NCI-H2227 (cell line): ENCODE measurements around the gene CYB5R2.

ENCODE experiments used
- DNase-seq: peaks from one replicate; lab custom pipeline; 2025; ENCODE audit not compliant: unreplicated experiment; lab: John Stamatoyannopoulos, UW

Gene CYB5R2

DNA sequence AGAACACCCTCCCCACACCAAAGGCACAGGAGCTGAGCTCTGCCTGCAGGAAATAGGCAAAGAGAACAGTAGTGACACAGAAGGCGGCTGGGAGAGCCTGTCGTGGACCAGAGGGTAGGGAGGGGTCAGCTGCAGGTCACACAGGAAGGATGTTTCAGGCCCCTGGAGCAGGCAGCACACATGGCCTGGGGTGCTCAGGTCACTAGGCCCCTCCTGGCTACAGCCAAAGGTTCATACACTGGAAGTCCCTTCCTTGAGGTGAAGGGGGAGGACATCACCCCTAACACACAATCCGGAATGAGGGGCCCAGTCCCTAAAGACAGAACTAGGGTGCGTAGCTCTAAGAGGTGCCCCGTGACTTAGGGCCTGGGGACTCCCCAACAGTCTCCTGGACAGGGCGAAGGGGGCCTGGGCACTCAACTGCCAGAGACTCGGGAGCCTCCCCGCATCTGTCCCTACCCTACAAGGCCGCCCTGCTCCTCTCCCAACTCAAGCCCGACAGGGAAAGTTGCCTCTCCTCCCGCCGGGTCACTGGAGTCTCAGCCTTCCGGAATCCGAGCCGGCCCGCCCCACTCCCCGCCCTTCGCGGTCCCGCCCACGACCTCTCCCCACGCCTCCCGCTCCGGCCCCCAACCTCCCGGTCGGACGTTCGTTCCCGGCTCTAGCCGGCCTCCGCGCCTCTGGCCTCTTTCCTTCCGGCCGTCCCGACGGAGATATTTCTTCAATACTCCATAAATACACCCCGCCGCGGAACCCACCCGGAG, at the start of gene CYB5R2:
TSS of gene CYB5R2 (minus strand) at position 541 of the 764 bp plus-strand sequence. CDS start 675 bp downstream, outside the sequence.
- no peak for DNase-seq

DNA sequence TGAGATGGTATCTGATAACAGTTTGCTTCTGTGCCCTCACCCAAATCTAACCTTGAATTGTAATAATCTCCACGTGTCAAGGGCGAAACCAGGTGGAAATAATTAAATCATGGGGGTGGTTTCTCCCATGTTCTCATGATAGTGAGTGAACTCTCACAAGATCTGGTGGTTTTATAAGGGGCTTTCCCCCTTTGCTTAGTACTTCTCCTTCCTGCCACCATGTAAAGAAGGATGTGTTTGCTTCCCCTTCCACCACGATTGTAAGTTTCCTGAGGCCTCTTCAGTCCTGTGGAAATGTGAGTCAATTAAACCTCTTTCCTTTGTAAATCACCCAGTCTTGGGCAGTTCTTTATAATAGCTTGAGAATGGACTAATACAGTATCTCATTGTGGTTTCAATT, 41.5 kb upstream of the CYB5R2 start:
- DNase-seq: no peak

DNA sequence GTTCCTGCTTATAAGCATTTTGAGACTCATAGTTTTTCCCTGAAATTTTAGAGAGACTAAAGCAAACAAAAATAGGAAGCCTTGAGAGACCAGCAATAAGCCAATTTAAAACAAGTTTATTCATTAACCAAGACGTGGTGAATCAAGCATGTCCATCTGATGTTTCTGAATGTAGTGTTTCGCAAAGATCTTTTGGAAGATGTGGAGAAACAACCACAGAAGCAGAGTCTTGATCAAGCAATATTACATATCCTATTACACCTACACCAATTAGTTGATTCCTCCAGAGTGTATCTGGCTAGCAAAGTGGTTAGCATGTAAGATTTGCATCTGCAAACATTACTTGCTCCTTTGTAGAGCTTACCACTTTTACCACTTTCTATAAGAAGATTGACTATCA, 33.1 kb upstream of the CYB5R2 start, which contains the start of gene OVCH2:
TSS of gene OVCH2 (minus strand) at position 101 of the 400 bp plus-strand sequence. CDS start at position 18, 83 bp downstream.
- no peak for DNase-seq

DNA sequence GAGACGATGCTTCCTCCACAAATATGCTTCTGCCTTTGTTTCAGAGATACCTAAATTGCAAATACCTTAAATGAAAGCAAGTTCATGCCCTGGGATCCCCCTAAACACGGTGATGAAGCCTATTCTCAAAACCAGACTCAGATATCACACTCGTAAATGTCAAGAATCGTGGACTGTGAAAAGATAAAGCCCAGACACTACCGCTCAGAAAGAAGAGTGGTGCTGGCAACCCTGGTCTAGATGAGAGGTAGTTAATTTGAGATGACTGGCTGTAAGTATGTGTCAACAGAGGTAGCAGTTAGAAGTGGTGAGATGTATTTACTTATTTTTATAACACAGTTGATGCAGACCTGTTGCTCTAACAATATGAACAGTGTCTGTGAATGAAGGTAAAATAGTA, 30.4 kb upstream of the CYB5R2 start:
- no peak for DNase-seq

DNA sequence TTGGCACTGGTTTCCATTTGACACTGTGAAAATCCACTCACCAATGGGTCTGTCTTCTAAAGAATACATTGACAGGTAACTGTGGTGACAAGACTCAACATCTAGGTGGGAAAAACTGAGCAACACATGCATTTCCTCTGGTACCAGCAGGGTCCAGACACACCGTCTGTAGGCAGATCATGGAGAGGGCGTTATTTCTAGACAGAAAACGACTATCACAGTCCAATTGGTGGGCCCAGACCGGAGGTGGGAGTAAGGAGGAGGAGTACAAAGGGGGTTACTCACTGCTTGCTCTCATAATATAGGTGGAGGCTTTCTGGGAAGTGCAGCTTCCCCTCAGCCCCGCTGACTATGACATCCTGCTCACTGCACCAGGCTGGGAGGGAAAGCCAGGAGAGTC, 23.1 kb upstream of the CYB5R2 start:
- DNase-seq: no peak

DNA sequence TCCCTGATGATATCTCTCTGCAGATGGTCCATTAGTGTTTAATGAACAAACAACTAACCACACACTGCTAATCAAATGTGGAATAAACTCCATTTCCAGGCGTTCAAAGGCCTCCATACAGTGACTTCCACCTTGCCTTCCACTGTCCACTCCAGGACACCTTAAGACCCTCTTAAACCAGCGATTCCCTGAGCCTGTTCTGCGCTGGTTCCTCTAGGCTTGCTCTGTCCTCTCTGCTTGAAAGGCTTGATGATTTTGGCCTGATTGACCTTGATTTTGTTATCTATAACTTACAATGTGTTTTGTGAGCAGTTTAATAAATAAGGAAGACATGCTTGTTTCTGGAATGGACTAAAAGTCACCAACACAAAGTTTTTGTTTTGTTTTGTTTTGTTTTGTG, 20.9 kb upstream of the CYB5R2 start:
- DNase-seq: no peak

DNA sequence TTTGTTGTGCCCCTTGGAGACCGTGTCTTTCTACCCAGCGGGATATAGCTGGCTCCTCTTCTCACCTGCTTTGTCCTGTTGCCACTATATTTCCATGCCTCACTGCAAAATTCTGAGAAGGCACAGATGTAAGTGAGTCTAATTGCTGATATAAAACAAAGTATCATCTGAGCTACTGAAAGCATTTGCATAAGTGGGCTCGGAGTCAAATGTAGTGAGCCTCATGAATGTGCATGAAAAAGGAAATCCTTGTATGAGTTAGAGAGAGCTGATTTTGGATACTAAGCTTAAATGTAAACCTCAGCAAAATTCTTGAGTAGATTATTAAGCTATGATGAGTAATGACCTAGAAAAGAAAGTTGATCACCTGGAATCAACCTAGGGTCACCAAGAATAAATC, 19.1 kb upstream of the CYB5R2 start:
- no peak for DNase-seq

DNA sequence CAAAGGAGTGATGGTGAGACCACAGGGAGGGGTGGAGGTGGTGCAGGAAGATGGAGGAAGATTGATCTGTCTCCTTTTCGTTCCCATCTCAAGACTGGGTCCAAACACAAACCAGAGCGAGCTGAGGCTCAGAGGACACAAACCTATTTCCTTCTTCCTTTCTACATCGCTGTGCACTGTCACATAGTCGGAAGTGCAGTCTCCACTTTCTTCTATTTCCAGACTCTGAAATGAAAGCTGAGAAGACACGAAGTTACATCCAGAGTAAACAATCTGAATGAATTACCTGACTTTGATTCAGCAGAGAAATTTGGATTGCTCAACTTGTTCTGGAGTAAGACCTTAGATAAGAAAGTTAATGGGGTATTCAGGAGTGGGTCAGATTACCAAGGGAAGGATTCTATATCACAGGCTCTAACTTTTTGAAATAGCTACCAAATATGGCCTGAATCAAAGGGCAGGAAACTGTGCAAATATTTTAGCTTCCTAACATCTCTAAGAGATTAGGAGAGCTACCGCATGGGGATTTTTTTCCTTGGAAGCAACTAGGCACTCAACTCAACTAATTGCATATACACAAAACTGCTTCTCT, 18.6 kb upstream of the CYB5R2 start:
- DNase-seq: no peak

DNA sequence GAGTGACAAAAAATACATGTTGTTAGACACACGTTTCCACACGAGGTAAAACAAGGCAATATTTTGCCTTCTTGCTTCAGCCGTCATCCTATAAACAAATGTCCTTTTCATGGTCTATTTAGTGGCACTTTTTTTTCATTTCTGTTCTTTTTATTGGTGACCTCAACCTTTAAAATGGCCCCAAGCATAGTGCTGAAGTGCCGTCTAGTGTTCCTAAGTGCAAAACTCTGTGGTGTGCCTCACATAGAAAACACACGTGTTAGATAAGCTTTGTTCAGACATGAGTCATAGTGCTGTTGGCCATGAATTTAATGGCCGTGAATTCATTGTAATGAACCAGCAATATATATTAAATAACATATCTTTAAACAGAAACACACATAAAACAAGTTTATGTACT, 17.3 kb upstream of the CYB5R2 start:
- DNase-seq: no peak

DNA sequence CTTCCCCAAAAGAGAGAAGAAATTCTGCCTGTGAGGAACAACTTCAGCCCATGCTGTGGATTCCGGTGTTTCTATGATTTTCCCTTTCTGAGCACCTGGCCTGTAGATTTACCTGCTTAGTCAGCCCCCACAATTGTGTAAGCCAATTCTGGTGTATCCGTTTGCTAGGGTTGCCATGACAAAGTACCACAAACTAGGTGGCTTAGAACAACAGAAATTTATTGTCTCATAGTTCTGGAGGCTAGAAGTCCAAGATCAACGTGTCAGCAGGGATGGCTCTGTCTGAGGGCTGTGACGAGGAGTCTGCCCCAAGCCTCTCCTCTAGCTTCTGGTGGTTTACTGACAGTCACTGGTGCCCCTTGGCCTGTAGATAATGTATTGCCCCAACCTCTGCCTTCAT, 15.9 kb upstream of the CYB5R2 start:
- DNase-seq: no peak

DNA sequence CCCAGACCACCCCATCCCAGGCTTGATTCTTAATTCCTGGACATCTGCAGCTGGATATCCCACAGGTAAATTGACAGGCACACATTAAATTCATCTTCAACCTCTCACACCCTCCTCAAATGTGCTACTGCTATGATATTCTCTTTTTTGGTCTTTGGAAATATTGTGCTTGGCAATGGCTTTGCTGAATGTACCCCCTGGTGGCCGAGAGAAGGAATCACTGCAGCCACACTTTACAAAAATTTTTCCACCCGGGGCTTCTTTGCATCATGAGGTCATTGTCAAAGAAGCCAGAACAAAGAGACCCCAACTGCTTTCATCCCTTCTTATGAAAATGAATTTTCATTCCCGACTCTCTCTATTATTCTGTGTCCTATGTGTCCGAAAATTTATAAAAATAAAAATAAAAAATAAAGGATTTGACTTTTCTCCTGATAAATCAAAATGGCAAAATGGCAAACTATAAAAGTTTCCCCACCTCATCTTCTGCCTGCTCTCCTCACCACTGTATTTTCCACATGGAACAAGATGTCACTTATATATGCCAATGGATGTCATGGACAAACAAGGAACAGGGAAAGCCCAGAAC, 15.0 kb upstream of the CYB5R2 start:
- DNase-seq: peak; percentile 18

DNA sequence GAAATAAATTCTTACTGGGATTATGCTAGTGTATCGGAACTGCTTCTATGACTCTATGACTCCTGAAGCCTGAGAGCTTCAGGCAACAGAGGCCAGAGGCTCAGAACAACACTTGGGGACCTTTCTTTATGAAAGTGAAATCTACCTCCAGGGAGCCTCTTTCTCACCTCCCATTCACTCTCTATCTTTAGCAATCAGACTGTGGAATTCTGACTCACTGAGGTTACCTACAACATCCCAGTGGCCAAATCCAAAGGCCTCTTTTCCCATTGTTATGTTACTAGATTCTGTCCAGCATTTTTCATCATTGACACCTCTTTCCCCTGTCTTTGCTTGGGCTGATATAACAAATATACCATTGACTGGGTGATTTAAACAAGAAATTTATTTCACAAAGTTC, 14.1 kb upstream of the CYB5R2 start:
- no peak for DNase-seq

DNA sequence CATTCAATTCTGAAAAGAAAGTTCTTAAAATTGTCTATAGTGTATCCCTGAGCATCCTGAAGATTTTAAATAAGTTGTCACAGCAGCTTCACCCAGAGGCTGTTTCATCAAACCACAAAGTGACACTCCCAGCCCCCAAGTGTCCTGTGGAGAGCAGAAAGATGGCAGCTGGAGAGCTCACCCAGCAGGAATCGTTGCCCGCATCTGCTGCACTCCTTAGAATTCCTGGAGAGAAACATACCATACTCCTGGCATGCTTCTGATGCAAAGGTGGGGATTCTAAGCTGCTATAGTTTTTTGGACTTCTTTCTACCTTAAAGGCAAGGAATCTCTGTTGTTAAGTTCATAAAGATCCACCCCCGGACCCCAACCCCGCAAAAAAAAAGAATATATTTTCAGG, 13.5 kb upstream of the CYB5R2 start:
- DNase-seq: no peak

DNA sequence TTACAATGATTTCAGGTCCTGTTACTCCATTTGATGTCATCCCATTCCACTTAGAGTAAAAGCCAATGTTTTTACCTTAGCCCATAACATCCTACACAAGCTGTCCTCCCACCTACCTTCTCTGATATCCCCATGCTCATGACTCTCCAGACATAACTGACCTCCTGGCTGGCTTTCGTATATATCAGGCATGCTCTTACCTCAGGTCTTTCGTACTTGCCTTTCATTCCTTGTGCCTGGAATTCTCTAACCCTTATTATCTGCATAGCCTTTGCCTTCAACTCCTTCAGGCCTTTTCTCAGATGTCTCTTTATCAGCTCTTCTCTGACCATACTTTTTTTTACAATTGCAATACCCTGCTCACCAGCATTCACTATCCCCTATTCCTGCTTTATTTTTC, 10.3 kb upstream of the CYB5R2 start:
- no peak for DNase-seq

DNA sequence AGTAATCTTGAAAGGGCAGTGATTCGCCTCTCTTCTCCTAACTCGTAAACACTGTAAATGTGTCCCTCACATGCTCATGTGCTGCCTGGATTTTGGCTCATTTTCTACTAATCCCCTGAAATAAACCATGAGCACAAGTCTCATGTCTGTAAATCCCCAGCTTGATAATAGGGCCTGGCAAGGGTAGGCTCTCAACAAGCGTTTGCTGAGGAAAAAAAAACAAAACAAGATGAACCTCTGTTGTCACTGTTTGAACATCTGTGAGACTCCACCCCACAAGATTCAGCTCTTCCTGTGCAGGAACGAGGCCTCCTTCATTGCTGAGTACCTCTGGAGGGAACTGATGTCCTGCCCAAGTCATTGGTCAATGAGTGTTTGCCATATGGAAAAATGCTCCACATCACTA, 4.5 kb upstream of the CYB5R2 start:
- no peak for DNase-seq

DNA sequence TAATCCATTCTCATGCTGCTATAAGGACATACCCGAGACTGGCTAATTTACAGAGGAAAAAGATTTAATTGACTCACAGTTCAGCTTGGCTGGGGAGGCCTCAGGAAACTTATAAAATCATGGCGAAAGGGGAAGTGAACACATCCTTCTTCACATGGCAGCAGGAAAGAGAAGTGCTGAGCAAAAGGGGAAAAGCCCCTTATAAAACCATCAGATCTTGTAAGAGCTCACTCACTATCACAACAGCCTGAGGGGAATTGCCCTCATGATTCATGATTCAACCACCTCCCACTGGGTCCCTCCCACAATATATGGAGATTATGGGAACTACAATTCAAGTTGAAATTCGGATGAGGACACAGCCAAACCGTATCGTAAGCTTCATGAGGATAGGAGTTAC, 3.8 kb upstream of the CYB5R2 start:
- DNase-seq: no peak

DNA sequence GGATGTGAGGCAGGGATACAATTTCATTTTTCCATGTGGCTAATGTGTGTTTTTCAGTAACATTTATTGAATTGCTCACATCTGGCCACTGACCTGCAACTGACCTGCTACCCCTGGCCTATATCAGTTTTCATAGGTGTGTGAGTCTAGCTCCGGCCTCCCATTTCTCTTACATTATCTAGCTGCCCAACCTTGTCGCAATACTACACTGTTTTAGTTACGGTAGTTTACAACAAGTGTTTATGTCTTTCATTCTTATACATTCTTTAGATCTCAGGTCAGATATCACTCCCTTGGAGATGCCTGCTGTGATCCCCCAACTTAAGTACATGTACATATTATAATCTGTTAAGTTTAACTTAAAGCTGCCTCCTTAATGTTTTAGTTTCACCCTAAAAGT, 2.3 kb upstream of the CYB5R2 start:
- DNase-seq: no peak

DNA sequence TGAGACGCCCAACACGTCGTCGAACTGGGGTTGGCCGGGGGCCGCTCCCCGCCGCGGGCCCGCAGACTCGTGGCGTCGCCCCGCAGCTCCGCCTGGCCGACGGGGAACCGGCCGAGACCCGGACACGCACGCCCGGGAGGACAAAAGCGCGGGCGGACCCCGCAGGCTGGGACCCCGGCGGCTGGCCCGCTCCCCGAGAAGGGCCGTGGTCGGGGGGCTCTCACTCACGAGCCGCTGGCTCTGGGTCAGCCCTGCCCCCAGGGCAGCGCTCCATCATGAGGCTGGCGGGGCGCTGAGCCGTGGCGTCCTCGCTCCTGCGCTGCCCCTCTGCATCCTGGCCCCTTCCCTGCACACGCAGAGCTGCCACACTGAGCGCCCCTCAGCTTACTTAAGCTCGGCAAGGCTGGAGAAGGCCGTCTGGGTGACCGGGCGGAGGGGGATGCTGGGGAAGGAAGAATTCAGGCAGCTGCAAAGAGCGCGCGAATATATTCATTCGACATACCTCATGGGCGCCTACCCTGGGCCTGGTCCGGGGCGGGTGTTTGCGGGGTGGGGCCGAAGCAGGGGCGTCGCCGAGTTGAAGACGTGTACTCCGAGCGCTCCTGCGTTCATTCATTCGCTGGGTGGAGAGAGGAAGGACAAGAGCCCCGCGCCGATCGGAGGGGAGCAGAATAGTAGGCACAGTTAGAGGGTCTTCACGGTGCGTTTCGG, 579 bp upstream of the CYB5R2 start:
- DNase-seq: peak; percentile 29

DNA sequence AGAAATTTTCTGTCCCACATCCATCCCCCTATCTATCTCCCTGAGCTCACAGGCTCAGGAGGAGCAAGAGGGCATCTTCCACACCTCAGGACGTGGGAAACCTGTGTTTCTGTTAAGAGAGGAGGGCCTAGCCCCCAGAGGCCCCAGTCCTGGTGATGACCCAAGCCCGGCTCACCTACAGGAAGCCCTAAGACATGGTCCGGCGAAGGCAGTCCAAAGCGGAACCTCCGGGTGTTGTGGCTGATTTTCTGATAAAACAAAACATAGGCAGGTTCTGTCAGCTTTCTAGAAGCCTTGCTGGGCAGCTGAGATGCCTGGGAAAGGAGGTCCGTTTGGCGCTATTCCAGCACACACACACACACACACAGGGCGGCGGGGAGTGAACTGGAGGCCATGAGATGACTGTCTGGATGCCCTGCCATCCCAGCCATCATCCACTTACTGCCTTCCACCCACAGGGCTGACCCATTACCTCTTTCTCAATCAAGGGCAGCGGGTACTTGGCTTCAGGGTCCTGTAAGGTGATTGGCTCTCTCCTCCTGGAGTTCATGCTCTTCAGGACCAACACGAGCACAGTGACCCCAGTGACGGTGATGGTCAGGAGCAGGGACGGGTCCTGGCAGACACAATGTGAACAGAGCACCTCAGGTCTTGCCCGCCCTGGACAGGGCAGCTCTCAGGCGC, 882 bp downstream of the CYB5R2 start:
- no peak for DNase-seq

DNA sequence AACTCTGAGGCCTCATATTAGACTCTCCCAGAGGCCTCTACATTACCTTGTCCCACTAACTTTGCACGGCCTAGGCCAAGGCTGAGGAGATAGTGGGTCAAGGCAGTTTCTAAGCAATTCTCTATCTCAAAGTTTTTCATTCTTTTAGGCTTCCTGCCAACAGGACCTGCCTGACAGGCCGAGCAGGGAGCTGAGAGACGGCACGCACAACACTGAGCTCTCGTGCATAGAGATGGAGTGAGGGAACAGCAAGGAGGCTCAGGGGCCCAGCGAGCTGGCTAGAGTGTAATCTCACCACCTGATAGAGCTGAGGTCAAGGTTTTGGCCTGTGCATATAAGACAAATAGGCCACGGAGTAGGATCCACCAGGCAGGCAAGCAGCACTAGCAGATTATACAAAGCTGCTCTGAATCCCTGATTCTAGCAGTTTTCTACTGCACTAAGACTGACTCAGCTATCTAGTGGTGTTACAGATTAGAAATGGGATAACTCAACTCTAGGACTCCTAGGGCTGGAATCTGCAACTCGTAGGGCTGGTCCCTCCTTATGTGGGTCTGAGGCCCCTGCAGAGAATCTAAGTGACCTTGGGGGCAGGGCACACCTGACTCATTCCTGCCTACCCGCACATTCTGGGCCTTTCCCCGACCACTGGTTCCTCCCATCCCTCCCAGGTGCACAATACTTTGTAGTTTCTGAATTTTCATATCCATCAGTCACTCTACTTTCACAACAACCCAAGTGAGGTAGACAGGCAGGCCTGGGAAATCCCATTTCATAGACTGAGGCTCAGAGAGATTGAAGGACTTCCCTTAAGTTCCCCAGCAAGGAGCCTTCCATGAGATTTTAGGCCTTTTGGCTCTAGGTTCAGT, 1.7 kb downstream of the CYB5R2 start:
- DNase-seq: no peak
